DMS114 treated with DMSO at 0.1 percent for 48 hours (cell line): ENCODE data around the gene HOGA1.
"Not testable (repeated sequence)": the region's sequence is repeated elsewhere in the genome, so short reads cannot be mapped to it uniquely, and the experiment has no call there.

Experiments used
- DNase-seq: peaks from one replicate; lab custom pipeline; 2025; ENCODE audit not compliant: unreplicated experiment; lab: John Stamatoyannopoulos, UW

The HOGA1 gene

DNA sequence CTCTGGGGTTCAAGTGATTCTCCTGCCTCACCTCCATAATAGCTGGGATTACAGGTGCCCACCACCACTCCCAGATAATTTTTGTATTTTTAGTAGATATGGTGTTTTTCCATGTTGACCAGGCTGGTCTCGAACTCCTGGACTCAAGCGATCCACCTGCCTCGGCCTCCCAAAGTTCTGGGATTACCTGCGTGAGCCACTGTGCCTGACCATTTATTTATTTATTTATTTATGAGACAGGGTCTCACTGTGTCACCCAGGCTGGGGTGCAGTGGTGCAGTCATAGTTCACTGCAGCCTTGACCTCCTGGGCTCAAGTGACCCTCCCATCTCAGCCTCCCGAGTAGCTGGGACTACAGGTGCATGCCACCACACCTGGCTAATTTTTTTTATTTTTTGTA, 29.9 kb upstream of the HOGA1 start:
- not testable (repeated sequence) for DNase-seq

DNA sequence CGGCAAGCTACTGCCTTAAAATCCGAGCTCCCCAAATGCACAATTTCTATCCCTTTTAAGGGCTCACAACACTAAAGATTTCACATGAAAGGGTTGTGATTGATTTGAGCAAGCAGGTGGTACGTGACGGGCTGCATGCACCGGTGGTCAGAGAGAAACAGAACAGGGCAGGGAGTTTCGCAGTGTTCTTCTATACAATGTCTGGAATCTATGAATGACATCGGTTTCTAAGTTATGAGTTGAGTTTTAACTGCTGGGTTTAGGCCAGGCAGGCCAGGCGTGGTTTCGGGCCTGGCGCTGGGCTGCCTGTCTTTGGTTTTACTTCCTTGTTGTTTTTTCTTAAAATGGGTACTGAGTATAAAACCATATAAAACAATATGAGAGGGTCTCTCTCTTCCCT, 28.6 kb upstream of the HOGA1 start:
- DNase-seq, result not testable (repeated sequence)

DNA sequence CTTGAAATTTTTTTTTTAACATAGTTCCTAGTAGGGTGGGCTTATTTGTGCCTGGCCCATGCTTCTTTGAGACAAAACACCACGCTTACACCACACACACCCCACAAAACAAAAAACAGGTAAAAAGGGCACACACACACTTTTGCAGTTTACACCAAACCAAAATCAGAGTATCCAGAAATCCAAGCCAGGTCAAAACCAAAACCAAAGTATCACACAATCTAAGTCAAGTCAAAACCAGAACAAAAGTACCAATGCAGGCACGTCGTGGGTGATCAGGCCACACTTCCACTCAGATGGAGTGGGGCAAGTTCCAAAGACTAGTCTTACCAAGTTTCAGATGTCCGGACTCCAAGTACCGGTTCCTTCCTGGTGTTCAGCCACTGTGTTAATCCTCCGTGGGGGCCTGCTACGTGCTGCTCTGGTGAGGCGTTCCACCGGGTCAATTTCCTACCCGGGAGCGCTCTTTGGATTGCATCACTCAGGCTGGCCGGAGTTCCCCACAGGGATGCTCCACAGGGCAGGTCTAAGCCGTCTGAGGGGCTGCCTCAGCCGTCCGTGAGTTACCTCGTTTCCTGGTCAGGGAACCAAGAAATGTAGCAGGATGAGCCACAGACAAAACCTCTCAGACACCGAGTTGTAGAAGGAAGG, 23.3 kb upstream of the HOGA1 start:
- not testable (repeated sequence) for DNase-seq

DNA sequence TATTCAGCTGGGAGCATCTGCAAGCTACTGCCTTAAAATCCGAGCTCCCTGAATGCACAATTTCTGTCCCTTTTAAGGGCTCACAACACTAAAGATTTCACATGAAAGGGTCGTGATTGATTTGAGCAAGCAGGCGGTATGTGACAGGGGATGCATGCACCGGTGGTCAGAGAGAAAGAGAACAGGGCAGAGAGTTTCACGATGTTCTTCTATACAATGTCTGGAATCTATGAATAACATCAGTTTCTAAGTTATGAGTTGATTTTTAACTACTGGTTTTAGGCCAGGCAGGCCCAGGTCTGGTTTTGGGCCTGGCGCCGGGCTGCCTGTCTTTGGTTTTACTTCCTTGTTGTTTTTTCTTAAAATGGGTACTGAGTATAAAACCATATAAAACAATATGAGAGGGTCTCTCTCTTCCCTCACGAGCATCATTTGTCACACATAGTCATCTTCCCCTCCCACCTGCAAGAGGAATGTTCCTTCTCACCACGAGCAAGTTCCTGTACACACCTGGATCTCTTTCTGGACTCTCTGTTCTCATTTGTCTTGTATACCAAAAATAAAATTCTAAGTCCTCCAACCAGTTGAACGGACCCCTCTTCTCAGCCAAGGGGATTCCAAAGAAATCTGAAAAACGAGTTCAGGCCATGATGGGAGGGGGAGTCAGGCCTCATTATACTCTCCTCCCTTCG, 22.7 kb upstream of the HOGA1 start:
- not testable (repeated sequence) for DNase-seq

DNA sequence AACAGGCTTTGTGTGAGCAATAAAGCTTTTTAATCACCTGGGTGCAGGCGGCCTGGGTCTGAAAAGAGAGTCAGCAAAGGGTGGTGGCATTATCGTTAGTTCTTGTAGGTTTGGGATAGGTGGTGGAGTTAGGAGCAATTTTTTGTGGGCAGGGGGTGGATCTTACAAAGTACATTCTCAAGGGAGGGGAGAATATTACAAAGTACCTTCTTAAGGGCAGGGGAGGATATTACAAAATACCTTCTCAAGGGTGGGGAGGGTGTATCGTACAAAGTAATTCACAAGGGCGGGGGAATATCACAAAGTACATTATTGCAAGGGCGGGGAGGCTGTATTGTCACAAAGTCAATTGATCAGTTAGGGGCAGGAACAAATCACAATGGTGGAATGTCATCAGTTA, 21.9 kb upstream of the HOGA1 start:
- not testable (repeated sequence) for DNase-seq

DNA sequence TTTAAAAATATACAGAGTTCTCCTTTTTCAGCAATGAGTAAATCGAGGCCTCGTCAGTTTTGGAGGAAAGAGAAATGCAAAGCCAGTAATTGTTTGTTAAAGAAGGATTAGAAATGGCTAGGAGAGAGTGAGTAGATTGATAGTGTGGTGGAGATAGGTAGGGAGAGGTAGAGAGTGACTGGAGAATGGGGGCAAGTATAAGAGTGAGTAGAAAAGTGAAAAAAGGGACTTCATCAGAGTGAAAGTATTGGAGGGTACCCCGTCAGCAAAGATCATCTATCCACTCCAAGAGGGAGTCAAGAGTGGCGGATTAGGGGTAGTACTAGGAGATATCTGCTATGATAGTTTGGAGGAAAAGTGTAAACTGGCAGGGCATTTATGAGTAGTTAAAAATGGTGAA, 20.9 kb upstream of the HOGA1 start:
- DNase-seq, result no peak

DNA sequence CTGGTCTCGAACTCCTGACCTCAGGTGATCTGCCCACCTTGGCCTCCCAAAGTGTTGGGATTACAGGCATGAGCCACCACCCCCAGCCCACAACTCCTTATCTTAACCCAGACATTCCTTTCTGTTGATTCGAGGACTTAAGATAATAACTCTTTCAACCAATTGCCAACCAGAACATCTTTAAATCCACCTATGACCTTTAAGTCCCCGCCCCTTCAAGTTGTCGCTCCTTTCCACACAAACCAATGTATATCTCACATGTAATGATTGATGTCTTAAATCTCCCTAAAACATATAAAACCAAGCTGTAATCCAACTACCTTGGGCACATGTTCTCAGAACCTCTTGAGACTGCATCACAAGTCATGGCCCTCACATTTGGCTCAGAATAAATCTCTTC, 19.4 kb upstream of the HOGA1 start:
- no peak for DNase-seq

DNA sequence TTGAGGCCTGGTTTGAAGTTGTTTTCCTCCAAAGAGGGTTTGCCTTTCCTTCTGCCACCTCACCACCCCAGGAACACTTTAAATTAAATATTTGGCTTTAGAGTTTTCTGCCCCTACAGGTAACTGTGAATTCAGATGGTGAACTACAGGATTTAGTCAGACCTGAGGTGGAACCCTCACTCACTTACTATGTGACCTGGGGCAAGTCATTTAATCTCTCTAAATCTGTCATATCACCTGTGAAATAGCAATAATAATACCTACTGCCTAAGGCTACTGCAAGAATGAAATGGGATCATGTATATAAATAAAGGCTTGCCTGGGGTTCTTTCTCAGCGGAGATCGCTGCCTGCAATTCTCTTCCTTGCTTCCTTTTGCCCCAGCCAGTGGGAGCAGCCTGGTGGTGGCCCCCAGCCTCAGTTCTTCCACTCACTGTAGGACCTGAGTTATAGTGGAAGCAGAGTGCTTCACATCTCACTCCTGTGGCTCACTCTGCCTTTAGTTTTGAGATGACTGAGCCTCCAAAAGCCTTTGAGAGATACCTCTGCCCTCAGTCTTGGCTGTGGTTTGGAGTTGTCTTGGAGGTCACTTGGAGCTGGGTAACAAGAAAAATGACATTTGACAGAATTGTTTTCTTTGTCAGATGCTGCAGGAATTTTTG, 17.7 kb upstream of the HOGA1 start:
- DNase-seq, result no peak

DNA sequence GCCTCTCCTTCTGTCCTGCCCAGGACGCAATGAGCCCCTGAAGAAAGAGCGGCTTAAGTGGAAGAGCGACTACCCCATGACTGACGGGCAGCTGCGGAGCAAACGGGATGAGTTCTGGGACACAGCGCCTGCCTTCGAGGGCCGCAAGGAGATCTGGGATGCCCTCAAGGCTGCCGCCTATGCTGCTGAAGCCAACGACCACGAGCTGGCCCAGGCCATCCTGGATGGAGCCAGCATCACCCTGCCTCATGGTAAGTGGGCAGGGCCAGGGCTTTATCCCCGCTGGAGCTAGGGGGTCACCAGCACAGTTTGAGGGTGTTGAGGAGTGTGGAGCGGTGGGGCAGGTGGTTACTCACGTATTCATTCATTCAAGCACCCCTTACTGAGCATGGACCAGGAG, 16.3 kb upstream of the HOGA1 start:
- no peak for DNase-seq

DNA sequence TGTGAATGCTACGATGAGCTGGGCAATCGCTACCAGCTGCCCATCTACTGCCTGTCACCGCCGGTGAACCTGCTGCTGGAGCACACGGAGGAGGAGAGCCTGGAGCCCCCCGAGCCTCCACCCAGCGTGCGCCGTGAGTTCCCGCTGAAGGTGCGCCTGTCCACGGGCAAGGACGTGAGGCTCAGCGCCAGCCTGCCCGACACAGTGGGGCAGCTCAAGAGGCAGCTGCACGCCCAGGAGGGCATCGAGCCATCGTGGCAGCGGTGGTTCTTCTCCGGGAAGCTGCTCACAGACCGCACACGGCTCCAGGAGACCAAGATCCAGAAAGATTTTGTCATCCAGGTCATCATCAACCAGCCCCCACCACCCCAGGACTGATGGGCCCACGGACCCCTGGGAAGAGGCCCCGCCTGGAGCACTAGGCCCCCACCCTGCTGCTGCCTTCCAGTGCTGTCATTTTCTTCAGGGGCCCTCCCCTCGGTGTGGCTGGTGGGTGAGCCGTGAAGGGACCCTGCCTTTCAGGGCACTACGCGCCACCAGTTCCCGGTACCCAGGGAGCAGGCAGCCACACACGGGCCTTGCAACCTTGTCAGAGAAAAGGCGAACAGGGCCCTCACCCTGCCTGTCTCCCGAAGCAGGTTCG, 13.9 kb upstream of the HOGA1 start:
- DNase-seq, result no peak

DNA sequence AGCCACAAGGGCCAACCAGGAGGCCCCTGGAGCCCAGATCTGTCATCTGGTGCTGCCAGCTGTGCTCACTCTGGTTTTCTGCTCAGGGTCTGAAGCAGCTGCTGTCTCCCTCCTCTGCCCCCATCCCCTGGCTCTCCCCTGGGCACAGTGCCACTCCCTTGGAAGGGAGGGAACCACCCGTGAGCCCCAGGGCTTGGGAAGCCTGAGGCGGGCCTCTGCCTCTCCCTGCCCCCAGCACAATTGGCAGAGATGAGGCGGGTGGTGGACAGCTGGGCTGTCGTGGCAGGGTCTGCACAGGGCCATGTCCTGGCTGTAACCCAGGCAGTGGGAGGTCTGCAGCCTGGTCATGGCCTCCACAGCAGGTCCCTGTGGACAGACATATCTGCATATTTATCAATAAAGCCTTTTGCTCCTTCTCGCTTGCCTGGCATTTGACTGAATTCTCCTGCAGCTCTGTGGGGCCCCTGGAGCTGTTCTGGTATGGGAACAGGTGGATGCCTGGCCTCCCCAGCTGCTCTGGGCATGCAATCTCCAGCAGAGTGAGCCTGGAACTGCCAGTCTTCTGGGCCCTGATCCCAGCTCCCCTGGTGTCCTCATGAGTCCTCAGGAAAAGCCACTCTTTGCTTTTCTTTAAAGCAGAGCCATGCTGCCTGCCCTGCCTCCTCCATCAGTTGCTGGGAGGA, 13.3 kb upstream of the HOGA1 start:
- DNase-seq, result no peak

DNA sequence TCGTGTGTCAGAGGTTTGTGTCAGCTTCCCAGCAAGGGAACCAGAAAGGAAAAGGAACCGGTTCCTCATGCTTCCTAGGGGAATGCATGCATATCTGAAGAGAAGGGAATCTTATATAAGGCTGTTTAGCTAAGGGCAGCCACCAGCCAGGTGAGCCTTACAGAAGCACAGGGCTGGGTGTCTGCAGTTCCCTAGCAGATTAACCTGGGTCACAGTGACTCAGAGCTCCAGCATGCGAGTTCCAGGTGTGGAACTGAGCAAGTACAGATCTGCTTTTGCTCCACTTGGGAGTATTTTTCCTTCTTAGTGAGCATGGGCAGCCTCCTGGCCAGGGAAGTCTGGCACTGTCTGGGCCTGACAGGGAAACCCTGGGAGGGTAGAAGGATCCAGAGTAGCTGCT, 12.6 kb upstream of the HOGA1 start:
- no peak for DNase-seq

DNA sequence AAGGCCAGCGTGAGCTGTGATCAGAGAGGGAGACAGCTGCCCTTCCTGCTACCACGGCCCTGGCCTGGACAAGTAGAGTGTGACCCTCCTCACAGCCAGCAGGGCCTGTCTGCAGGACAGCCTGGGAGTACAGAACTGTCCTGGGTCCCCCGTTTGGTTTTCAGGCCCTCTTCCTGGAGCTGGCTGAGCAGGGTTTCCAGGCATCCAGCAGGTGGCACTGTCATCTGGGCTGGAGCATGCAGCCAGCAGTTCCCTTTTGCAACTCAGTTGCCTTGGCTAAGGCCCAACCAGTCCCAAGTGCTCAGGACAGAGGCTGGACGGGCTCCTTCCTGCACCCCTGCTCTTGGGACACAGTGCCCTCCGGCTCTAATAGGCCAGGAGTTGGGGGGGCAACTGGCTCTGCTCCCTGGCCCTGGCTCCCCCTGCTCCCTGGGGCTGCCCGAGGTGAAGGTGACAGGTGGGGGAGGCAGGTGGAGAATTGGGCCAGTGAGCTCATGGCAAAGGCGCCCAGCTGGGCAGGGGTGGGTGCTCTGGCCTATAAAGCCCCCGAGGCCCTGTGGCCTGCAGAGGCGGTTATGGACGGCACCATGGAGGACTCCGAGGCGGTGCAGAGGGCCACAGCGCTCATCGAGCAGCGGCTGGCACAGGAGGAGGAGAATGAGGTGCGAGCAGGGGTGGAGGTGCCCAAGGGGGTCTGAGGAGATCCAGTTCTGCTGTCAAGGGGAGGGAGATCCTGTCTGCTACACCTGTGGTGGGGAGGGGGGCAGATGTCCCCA, 11.8 kb upstream of the HOGA1 start, which contains the start of gene ANKRD2:
Gene ANKRD2 (plus strand): TSS at position 566 of the 776 bp plus-strand sequence. CDS start 10 bp downstream, at position 576.
- DNase-seq, result peak; percentile 63

DNA sequence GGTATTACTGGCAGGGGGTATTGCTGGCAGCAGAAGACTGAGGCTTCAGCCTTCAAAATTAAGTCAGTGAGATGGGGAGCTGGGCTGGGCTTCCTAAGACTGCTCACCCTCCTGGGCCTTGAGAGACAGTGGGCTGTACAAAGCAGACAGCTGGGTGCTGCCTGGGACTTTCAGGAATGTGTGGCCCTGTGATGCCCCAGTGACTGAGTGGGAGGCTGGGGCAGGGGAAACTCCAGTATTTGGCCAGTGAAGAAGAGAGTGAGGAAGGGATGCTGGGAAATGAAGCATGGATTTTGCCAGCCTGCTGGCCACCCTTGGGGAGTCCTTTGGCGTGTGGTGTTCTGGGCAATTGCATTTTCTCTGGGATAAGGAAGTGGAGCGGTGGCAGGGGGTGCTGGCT, 11.2 kb upstream of the HOGA1 start:
- DNase-seq, result no peak

DNA sequence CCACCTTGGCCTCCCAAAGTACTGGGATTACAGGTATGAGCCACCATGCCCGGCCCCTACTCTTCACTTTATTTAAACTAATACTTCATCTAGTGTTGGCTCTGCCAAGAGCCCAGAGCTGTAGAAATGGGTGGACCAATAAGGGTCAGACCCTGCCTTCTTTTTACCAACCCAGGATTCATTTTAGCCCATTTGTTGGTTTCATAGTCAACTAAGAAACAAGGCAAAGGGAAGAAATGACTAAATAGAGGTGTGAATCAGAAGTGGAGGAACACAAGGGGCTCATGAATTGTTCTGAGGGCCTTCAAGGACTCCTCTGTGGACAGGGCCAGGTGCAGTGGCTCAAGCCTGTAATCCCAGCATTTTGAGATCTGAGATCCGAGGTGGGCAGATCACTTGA, 10.5 kb upstream of the HOGA1 start:
- no peak for DNase-seq

DNA sequence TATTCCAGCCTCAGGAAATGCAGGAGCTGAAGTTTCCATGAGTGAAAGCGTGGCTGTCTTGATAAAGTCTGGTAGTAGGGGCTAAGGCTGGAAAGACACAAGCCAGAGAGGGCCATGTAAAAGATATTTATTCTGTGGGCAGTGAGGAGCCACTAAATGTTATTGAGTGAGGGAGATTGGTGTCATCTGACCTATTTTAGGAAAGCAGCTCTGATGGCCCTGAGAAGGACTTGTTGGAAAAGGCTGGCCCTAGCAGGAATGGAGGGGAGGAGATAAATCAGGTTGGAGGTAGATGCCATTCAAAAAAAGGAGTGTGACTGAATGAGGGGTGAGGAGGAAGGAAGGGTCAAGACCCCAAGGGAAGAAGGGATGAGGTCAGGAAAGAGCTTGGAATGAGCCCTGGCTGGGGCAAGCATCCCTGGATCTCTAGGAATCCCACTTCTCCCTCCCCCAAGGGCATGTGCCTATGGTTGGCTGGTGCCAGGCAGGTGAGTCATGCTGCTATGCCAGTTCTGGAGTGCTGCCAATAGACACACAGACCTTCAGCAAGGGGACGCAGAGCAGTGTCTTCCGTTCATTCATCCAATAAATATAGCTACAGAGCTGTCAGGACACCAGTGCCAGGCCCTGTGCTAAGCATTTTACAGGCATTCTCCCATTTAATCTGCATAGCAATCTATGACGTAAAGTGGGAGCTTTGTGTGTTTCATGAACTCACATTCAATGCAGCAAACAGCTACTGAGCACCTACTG, 9.6 kb upstream of the HOGA1 start:
- DNase-seq, result no peak

DNA sequence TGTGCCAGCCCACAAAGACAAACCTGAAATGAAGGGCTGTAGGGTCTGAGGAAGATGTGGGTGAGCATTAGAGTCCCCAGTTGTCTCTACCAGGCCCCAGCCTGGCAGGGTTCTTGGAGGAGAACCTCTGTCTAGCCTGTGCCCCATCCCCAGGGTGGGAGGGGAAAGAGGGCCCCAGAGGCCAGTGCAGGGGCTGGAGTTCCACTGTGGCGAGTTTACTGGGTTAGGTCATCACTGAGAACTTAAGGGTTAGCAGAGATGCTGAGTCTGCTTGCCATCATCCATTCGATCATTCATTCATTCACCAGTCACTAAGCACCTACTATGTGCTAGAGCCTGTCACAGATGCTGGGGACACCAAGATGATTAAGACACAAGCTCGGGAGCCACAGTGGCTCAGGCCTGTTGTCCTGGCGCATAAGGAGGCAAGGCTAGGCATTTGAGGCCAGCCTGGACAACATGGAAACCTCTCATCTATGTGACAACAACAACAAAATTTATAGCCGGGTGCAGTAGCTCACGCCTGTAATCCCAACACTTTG, 9.0 kb upstream of the HOGA1 start:
- DNase-seq, result no peak

DNA sequence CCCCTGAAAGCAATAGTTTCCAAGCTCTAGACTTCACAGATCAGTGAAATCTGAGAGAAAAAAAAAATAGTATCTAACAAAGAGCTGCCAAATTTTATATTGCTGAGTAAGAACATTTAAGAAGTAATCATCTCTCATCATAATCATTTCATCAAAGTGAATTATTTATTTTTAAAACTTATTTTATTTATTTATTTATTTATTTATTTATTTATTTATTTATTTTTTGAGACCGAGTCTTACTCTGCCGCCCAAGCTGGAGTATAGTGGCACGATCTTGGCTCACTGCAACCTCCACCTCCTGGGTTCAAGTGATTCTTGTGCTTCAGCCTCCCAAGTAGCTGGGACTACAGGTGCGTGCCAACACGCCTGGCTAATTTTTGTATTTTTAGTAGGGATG, 7.7 kb upstream of the HOGA1 start:
- not testable (repeated sequence) for DNase-seq

DNA sequence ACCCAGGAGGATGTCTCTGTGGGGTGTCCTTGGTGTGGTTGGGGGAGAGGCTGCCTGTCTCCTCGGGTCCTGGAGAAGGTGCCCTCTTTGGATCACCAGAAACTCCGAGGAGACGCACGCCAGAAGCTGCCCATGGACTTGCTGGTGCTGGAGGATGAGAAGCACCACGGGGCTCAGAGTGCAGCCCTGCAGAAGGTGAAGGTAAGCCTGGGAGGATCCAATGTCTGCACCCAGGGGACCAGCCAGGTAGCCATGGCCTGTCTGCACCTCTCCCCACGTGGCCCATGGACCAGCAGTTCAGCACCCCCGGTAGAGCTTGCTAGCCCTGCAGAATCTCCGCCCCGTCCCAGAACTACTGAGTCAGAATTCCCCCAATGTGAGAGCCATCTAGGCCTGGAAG, 6.5 kb upstream of the HOGA1 start:
- DNase-seq, result no peak
